HEK293 (cell line): ENCODE data around the gene RRP1.

Experiments
- CTCF ChIA-PET: fragments of 350-600 bp; formaldehyde crosslinking; extraction: SDS; loops from one replicate; lab custom pipeline; 2021; ENCODE audit warnings: antibody characterized with exemption; lab: Yijun Ruan, JAX
- POLR2A ChIA-PET: fragments of 300-600 bp; formaldehyde crosslinking; extraction: SDS; loops from one replicate; lab custom pipeline; 2020; ENCODE audit warnings: antibody characterized with exemption, inconsistent platforms; lab: Yijun Ruan, JAX
- H3K27ac ChIP-seq: fragments of 200-500 bp; sonication (Bioruptor generic); 2 replicates; pipeline ENCODE4 v1.5.1; 2014; ENCODE audit warnings: low read depth, low read length, control low read depth, inconsistent platforms; ENCODE audit errors: extremely low read depth
- H3K36me3 ChIP-seq, 2 experiments: fragments of 200-500 bp in 1 of 2; sonication (Bioruptor generic) in 1 of 2; 1 replicate in 1 of 2; 2 replicates in 1 of 2; pipeline ENCODE4 v1.5.1; 2014 to 2017; ENCODE audit warnings: inconsistent platforms in 2 of 2, low read length in 2 of 2; ENCODE audit not compliant: control insufficient read depth in 2 of 2, insufficient read depth in 1 of 2
- H3K4me1 ChIP-seq: fragments of 200-500 bp; sonication (Bioruptor generic); 2 replicates; pipeline ENCODE4 v1.5.1; 2014; ENCODE audit warnings: mild to moderate bottlenecking, low read length, inconsistent platforms; ENCODE audit not compliant: control insufficient read depth, insufficient read depth
- H3K4me3 ChIP-seq: 2 replicates; pipeline ENCODE4 v1.5.1; 2011; ENCODE audit warnings: low read depth, mild to moderate bottlenecking, control low read depth, low read length, moderate library complexity
- H3K9me3 ChIP-seq: fragments of 200-500 bp; sonication (Bioruptor generic); 2 replicates; pipeline ENCODE4 v1.5.1; 2014; ENCODE audit warnings: low read depth, low read length, inconsistent platforms; ENCODE audit not compliant: control insufficient read depth, insufficient read depth
- EGR2 ChIP-seq: fragments of 450-650 bp; formaldehyde crosslinking; IDR thresholded peaks from 2 replicates; pipeline ENCODE4 v1.5.1; 2016; ENCODE audit warnings: low read depth, missing biosample characterization, missing genetic modification characterization
- GLIS1 ChIP-seq: fragments of 450-650 bp; formaldehyde crosslinking; IDR thresholded peaks from 2 replicates; pipeline ENCODE4 v1.5.1; 2016; ENCODE audit warnings: missing biosample characterization, missing genetic modification characterization
- GLIS2 ChIP-seq: fragments of 450-650 bp; formaldehyde crosslinking; IDR thresholded peaks from 2 replicates; pipeline ENCODE4 v1.5.1; 2016; ENCODE audit warnings: missing biosample characterization, missing genetic modification characterization
- KLF1 ChIP-seq: fragments of 450-650 bp; formaldehyde crosslinking; IDR thresholded peaks from 2 replicates; pipeline ENCODE4 v1.5.1; 2016; ENCODE audit warnings: missing biosample characterization, missing genetic modification characterization
- KLF8 ChIP-seq: fragments of 450-650 bp; formaldehyde crosslinking; IDR thresholded peaks from 2 replicates; pipeline ENCODE4 v1.5.1; 2016; ENCODE audit warnings: missing biosample characterization, missing genetic modification characterization
- KLF9 ChIP-seq: fragments of 450-650 bp; formaldehyde crosslinking; IDR thresholded peaks from 2 replicates; pipeline ENCODE4 v1.5.1; 2016; ENCODE audit warnings: missing biosample characterization, missing genetic modification characterization, low read depth
- RBAK ChIP-seq: fragments of 450-650 bp; formaldehyde crosslinking; IDR thresholded peaks from 2 replicates; pipeline ENCODE4 v1.5.1; 2016; ENCODE audit warnings: missing biosample characterization, missing genetic modification characterization
- ZBTB1 ChIP-seq: fragments of 450-650 bp; formaldehyde crosslinking; IDR thresholded peaks from 2 replicates; pipeline ENCODE4 v1.5.1; 2016; ENCODE audit warnings: missing biosample characterization, missing genetic modification characterization
- ZFHX2 ChIP-seq: fragments of 450-650 bp; formaldehyde crosslinking; conservative IDR thresholded peaks from 2 replicates; pipeline ENCODE4 v1.5.1; 2016; ENCODE audit warnings: missing biosample characterization, missing genetic modification characterization
- ZFP41 ChIP-seq: fragments of 450-650 bp; formaldehyde crosslinking; IDR thresholded peaks from 2 replicates; pipeline ENCODE4 v1.5.1; 2016; ENCODE audit warnings: missing biosample characterization, missing genetic modification characterization, borderline replicate concordance
- ZIC2 ChIP-seq: fragments of 450-650 bp; formaldehyde crosslinking; IDR thresholded peaks from 2 replicates; pipeline ENCODE4 v1.5.1; 2016; ENCODE audit warnings: missing biosample characterization, missing genetic modification characterization
- ZNF112 ChIP-seq: fragments of 450-650 bp; formaldehyde crosslinking; IDR thresholded peaks from 2 replicates; pipeline ENCODE4 v1.5.0; 2017; ENCODE audit warnings: missing biosample characterization, missing genetic modification characterization
- ZNF133 ChIP-seq: fragments of 450-650 bp; formaldehyde crosslinking; IDR thresholded peaks from 2 replicates; pipeline ENCODE4 v1.5.1; 2016; ENCODE audit warnings: missing biosample characterization, missing genetic modification characterization
- ZNF146 ChIP-seq: fragments of 450-650 bp; formaldehyde crosslinking; IDR thresholded peaks from 2 replicates; pipeline ENCODE4 v1.5.1; 2016; ENCODE audit warnings: missing biosample characterization, missing genetic modification characterization
- ZNF202 ChIP-seq: fragments of 450-650 bp; formaldehyde crosslinking; IDR thresholded peaks from 2 replicates; pipeline ENCODE4 v1.5.1; 2016; ENCODE audit warnings: missing biosample characterization, missing genetic modification characterization, borderline replicate concordance
- ZNF366 ChIP-seq: fragments of 450-650 bp; formaldehyde crosslinking; conservative IDR thresholded peaks from 2 replicates; pipeline ENCODE4 v1.5.1; 2016; ENCODE audit warnings: missing biosample characterization, missing genetic modification characterization
- ZNF394 ChIP-seq: fragments of 450-650 bp; formaldehyde crosslinking; IDR thresholded peaks from 2 replicates; pipeline ENCODE4 v1.5.1; 2016; ENCODE audit warnings: missing biosample characterization, missing genetic modification characterization, mild to moderate bottlenecking, moderate library complexity, borderline replicate concordance
- ZNF501 ChIP-seq: fragments of 450-650 bp; formaldehyde crosslinking; IDR thresholded peaks from 2 replicates; pipeline ENCODE4 v1.5.1; 2016; ENCODE audit warnings: missing biosample characterization, missing genetic modification characterization
- ZNF585B ChIP-seq: fragments of 450-650 bp; formaldehyde crosslinking; IDR thresholded peaks from 2 replicates; pipeline ENCODE4 v1.5.1; 2016; ENCODE audit warnings: missing biosample characterization, missing genetic modification characterization
- ZNF645 ChIP-seq: fragments of 450-650 bp; formaldehyde crosslinking; IDR thresholded peaks from 2 replicates; pipeline ENCODE4; 2016; ENCODE audit warnings: missing biosample characterization, missing genetic modification characterization
- ZNF701 ChIP-seq: fragments of 450-650 bp; formaldehyde crosslinking; IDR thresholded peaks from 2 replicates; pipeline ENCODE4 v1.5.1; 2016; ENCODE audit warnings: missing biosample characterization, missing genetic modification characterization
- ZSCAN30 ChIP-seq: fragments of 450-650 bp; IDR thresholded peaks from 2 replicates; pipeline ENCODE4 v1.5.1; 2018; ENCODE audit warnings: missing biosample characterization, mild to moderate bottlenecking, missing genetic modification characterization, moderate library complexity
- TF ChIP-seq, protein P1 (sequence below): fragments of 450-650 bp; formaldehyde crosslinking; IDR thresholded peaks from 2 replicates; pipeline ENCODE4 v1.5.1; 2016; ENCODE audit warnings: missing biosample characterization, missing genetic modification characterization
- TF ChIP-seq, protein P2 (sequence below): fragments of 450-650 bp; formaldehyde crosslinking; IDR thresholded peaks from 2 replicates; pipeline ENCODE4 v1.5.1; 2016; ENCODE audit warnings: missing biosample characterization, missing genetic modification characterization
- TF ChIP-seq, protein P3 (sequence below): fragments of 450-650 bp; formaldehyde crosslinking; optimal IDR thresholded peaks from 2 replicates; pipeline ENCODE3; 2016; ENCODE audit warnings: missing biosample characterization, mild to moderate bottlenecking, missing genetic modification characterization

The RRP1 gene

DNA sequence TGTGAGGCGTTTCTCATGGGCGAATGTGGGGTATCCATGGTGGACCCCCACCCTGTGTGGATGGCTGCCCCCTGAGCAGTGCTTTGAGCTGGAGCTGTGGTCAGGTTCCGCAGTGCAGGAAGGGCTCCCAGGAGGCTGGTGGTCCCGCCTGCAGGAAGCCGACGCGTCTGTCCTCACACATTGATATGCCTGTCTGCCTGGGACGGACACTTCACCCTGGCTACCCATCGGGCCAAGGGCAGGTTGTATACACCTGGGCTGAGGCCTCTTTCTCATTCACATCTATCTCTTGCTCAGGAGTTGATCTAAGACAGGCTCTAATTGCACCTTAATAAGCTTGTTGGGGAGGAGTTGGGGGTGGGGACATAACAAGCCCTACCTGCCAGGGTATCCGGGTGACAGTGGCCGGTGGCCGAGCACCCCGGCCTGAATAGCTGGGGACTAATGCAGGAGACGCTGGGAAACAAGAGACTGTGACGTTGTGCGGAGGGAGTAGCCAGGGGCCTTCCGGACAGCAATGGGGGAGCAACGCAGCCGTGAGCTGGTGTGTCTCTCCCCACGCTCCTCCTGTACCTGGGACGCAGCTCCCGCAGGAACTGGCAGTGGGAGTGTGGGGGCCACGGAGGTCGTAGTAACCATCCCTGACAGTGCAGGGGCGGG is 48.8 kb upstream of the RRP1 start (continued):
- TF ChIP-seq RBAK (tag by site-specific recombination) = no peak
- no peak for TF ChIP-seq ZBTB1 (tag by site-specific recombination)
- peak; percentile 85 for TF ChIP-seq ZNF394
- TF ChIP-seq ZNF366 (tag by site-specific recombination) = no peak
- TF ChIP-seq ZFHX2 (tag by site-specific recombination) = peak; percentile 17; the same call in 1 of the 2 replicates
- TF ChIP-seq ZSCAN30 (tag by site-specific recombination) = no peak
- TF ChIP-seq, protein P1, sequence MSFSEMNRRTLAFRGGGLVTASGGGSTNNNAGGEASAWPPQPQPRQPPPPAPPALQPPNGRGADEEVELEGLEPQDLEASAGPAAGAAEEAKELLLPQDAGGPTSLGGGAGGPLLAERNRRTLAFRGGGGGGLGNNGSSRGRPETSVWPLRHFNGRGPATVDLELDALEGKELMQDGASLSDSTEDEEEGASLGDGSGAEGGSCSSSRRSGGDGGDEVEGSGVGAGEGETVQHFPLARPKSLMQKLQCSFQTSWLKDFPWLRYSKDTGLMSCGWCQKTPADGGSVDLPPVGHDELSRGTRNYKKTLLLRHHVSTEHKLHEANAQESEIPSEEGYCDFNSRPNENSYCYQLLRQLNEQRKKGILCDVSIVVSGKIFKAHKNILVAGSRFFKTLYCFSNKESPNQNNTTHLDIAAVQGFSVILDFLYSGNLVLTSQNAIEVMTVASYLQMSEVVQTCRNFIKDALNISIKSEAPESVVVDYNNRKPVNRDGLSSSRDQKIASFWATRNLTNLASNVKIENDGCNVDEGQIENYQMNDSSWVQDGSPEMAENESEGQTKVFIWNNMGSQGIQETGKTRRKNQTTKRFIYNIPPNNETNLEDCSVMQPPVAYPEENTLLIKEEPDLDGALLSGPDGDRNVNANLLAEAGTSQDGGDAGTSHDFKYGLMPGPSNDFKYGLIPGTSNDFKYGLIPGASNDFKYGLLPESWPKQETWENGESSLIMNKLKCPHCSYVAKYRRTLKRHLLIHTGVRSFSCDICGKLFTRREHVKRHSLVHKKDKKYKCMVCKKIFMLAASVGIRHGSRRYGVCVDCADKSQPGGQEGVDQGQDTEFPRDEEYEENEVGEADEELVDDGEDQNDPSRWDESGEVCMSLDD (tag by site-specific recombination) = 0 out of 2 replicates have a peak, but pooled peaks have one; percentile 29
- TF ChIP-seq ZNF146 (tag by site-specific recombination) = no peak
- no peak for TF ChIP-seq KLF9 (tag by site-specific recombination)
- TF ChIP-seq, protein P2, sequence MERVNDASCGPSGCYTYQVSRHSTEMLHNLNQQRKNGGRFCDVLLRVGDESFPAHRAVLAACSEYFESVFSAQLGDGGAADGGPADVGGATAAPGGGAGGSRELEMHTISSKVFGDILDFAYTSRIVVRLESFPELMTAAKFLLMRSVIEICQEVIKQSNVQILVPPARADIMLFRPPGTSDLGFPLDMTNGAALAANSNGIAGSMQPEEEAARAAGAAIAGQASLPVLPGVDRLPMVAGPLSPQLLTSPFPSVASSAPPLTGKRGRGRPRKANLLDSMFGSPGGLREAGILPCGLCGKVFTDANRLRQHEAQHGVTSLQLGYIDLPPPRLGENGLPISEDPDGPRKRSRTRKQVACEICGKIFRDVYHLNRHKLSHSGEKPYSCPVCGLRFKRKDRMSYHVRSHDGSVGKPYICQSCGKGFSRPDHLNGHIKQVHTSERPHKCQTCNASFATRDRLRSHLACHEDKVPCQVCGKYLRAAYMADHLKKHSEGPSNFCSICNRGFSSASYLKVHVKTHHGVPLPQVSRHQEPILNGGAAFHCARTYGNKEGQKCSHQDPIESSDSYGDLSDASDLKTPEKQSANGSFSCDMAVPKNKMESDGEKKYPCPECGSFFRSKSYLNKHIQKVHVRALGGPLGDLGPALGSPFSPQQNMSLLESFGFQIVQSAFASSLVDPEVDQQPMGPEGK = 0 out of 2 replicates have a peak, but pooled peaks have one; percentile 54
- TF ChIP-seq ZFP41 (tag by site-specific recombination) = no peak

GRCh38 chr21:43741423-43742096 is 47.8 kb upstream of the RRP1 start:
- ChIA-PET CTCF (interaction anchor here (0.7 to 1.3 kb wide), 2 partner anchors 11 to 27 kb away, joined by 3 to 4 read pairs; no protein-coding TSS in a partner anchor), POLR2A (interaction anchor here (1.0 to 1.2 kb wide), 3 partner anchors 13 to 22 kb away, joined by 5 to 12 read pairs (median 6); no protein-coding TSS in a partner anchor)
- H3K9me3 ChIP-seq = no peaks in the 10 kb centered on the region
- H3K4me3 ChIP-seq = no peak overlapping the region
- H3K4me1 ChIP-seq = no peaks in the 10 kb centered on the region
- H3K27ac ChIP-seq = no peak overlapping the region
- peaks cover 16 to 46% of the 10 kb centered on the region in 2 experiments for H3K36me3 ChIP-seq
- peak; percentile 59 for TF ChIP-seq EGR2 (tag by site-specific recombination)
- TF ChIP-seq ZNF202 (tag by site-specific recombination) = no peak
- no peak for TF ChIP-seq KLF8 (tag by site-specific recombination)
- TF ChIP-seq ZNF701 (tag by site-specific recombination) = no peak
- TF ChIP-seq KLF1 (tag by site-specific recombination) = no peak
- no peak for TF ChIP-seq ZNF112 (tag by site-specific recombination)
- peak; percentile 67 for TF ChIP-seq GLIS2 (tag by site-specific recombination)
- no peak for TF ChIP-seq ZNF133 (tag by site-specific recombination)
- TF ChIP-seq ZFHX2 (tag by site-specific recombination) = peak; percentile 72
- TF ChIP-seq ZIC2 (tag by site-specific recombination) = peak; percentile 39
- TF ChIP-seq ZNF645 (tag by site-specific recombination) = no peak
- TF ChIP-seq, protein P2 = peak; percentile 78
- no peak for TF ChIP-seq ZNF501
- TF ChIP-seq, protein P3, sequence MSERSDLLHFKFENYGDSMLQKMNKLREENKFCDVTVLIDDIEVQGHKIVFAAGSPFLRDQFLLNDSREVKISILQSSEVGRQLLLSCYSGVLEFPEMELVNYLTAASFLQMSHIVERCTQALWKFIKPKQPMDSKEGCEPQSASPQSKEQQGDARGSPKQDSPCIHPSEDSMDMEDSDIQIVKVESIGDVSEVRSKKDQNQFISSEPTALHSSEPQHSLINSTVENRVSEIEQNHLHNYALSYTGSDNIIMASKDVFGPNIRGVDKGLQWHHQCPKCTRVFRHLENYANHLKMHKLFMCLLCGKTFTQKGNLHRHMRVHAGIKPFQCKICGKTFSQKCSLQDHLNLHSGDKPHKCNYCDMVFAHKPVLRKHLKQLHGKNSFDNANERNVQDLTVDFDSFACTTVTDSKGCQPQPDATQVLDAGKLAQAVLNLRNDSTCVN = no peak
- peak; percentile 86 for TF ChIP-seq GLIS1 (tag by site-specific recombination)
- TF ChIP-seq ZNF585B (tag by site-specific recombination) = no peak
- TF ChIP-seq, all 188 proteins: peak for 6
